Mucosa of rectum (tissue), 2 donors: ENCODE measurements around the gene PER2.

Source experiments
- H3K27ac ChIP-seq, 2 donors: one replicate each; pipeline ENCODE4 v1.7.0; 2013; ENCODE audit warnings: inconsistent platforms in 2 of 2, low read depth in 2 of 2, low read length in 2 of 2
- H3K27me3 ChIP-seq, 2 donors: one replicate each; pipeline ENCODE4 v1.7.0; 2013; ENCODE audit warnings: low read length in 2 of 2; ENCODE audit not compliant: control insufficient read depth in 2 of 2, insufficient read depth in 2 of 2
- H3K36me3 ChIP-seq, 2 donors: one replicate each; pipeline ENCODE4 v1.7.0; 2013; ENCODE audit warnings: low read length in 2 of 2; ENCODE audit not compliant: control insufficient read depth in 2 of 2, insufficient read depth in 2 of 2
- H3K4me1 ChIP-seq, 2 donors: one replicate each; pipeline ENCODE4 v1.7.0; 2013; ENCODE audit warnings: low read length in 2 of 2, mild to moderate bottlenecking in 1 of 2; ENCODE audit not compliant: control insufficient read depth in 2 of 2, insufficient read depth in 2 of 2
- H3K4me3 ChIP-seq, 2 donors: one replicate each; pipeline ENCODE4 v1.7.0; 2013; ENCODE audit warnings: low read length in 2 of 2
- H3K9ac ChIP-seq, 2 donors: one replicate each; pipeline ENCODE4 v1.7.0; 2013; ENCODE audit warnings: low read length in 2 of 2, low read depth in 1 of 2, mild to moderate bottlenecking in 1 of 2
- H3K9me3 ChIP-seq, 2 donors: one replicate each; pipeline ENCODE4 v1.7.0; 2013; ENCODE audit warnings: low read length in 2 of 2; ENCODE audit not compliant: control insufficient read depth in 2 of 2
- donor health status: healthy.
- donor health status: Normal muscosa, but diverticular disease.

Gene PER2

GRCh38 chr2:238220892-238221521 lies 67.4 kb downstream of the PER2 start:
- no peaks in the 10 kb centered on the region for H3K27me3 ChIP-seq
- H3K9me3 ChIP-seq: no peaks in the 10 kb centered on the region
- no peaks in the 10 kb centered on the region for H3K4me1 ChIP-seq
- H3K36me3 ChIP-seq: no peaks in the 10 kb centered on the region
- no peak overlapping the region for H3K27ac ChIP-seq
- H3K9ac ChIP-seq: no peak overlapping the region
- no peak overlapping the region for H3K4me3 ChIP-seq

- no peak overlapping the region for H3K4me3 ChIP-seq
- H3K27ac ChIP-seq: no peak overlapping the region
- no peaks in the 10 kb centered on the region for H3K9me3 ChIP-seq
- no peak overlapping the region for H3K9ac ChIP-seq
- no peaks in the 10 kb centered on the region for H3K27me3 ChIP-seq
- no peaks in the 10 kb centered on the region for H3K4me1 ChIP-seq
- no peaks in the 10 kb centered on the region for H3K36me3 ChIP-seq
Observed at GRCh38 chr2:238220274-238220891, 68.0 kb downstream of the PER2 start.

- Histone ChIP-seq H3K36me3 (no peaks in the 10 kb centered on the region), H3K9ac (no peak overlapping the region), H3K4me3 (no peak overlapping the region), H3K27me3 (no peaks in the 10 kb centered on the region), H3K4me1 (no peaks in the 10 kb centered on the region), H3K27ac (no peak overlapping the region), H3K9me3 (no peaks in the 10 kb centered on the region)
Observed at GRCh38 chr2:238216651-238217184, 71.7 kb downstream of the PER2 start.

GRCh38 chr2:238207006-238207405 lies 81.4 kb downstream of the PER2 start:
- Histone ChIP-seq H3K4me1 (peaks cover 6 to 8% of the 10 kb centered on the region in 2 donors), H3K9me3 (no peaks in the 10 kb centered on the region), H3K27me3 (peaks cover 0 to 2% of the 10 kb centered on the region in 2 donors), H3K27ac (no peak overlapping the region), H3K9ac (no peak overlapping the region), H3K36me3 (no peaks in the 10 kb centered on the region), H3K4me3 (no peak overlapping the region)

GRCh38 chr2:238203973-238204683 lies 84.3 kb downstream of the PER2 start:
- peak overlapping the region; percentile 69 to 86 for H3K27ac ChIP-seq
- peaks cover 10 to 15% of the 10 kb centered on the region in 2 donors for H3K4me1 ChIP-seq
- no peaks in the 10 kb centered on the region for H3K9me3 ChIP-seq
- H3K36me3 ChIP-seq: no peaks in the 10 kb centered on the region
- peaks cover 0 to 2% of the 10 kb centered on the region in 2 donors for H3K27me3 ChIP-seq
- peak overlapping the region; percentile 83 to 90 for H3K9ac ChIP-seq
- H3K4me3 ChIP-seq: peak overlapping the region; percentile 70 to 82

GRCh38 chr2:238203094-238203972 lies 85.1 kb downstream of the PER2 start, which contains the start of gene ILKAP:
Gene ILKAP (minus strand): TSS chr2:238203695. CDS start chr2:238203553, 142 bp downstream.
- H3K36me3 ChIP-seq: no peaks in the 10 kb centered on the region
- H3K27ac ChIP-seq: peak within 1 kb of the TSS; percentile 87 to 91
- H3K9me3 ChIP-seq: no peaks in the 10 kb centered on the region
- peaks cover 10 to 15% of the 10 kb centered on the region in 2 donors for H3K4me1 ChIP-seq
- H3K27me3 ChIP-seq: peaks cover 0 to 2% of the 10 kb centered on the region in 2 donors
- peak within 1 kb of the TSS; percentile 73 to 87 for H3K4me3 ChIP-seq
- H3K9ac ChIP-seq: peak within 1 kb of the TSS; percentile 87 to 90

- Histone ChIP-seq H3K4me3 (peak overlapping the region; percentile 73 to 87), H3K9ac (peak overlapping the region; percentile 87), H3K36me3 (no peaks in the 10 kb centered on the region), H3K27me3 (no peaks in the 10 kb centered on the region), H3K4me1 (peaks cover 10 to 15% of the 10 kb centered on the region in 2 donors), H3K9me3 (no peaks in the 10 kb centered on the region), H3K27ac (peak overlapping the region; percentile 87 to 91)
Observed at GRCh38 chr2:238202326-238203093, 85.9 kb downstream of the PER2 start.
